Anterior cingulate cortex (tissue), 58 donors: Measurements from ENCODE around the gene CCDC80.
"Not testable (repeated sequence)": the region's sequence is repeated elsewhere in the genome, so short reads cannot be mapped to it uniquely, and the experiment has no call there.

ENCODE experiments used
- DNase-seq, 58 donors: peaks; one replicate each; lab custom pipeline; 2025; lab: John Stamatoyannopoulos, UW

Gene CCDC80

GRCh38 chr3:112665009-112665408 lies 24.1 kb upstream of the CCDC80 start:
- not testable (repeated sequence) for DNase-seq

GRCh38 chr3:112656043-112656442 lies 15.1 kb upstream of the CCDC80 start:
- DNase-seq: no peak

- no peak for DNase-seq
Observed at GRCh38 chr3:112654979-112655378, 14.0 kb upstream of the CCDC80 start.

GRCh38 chr3:112654492-112654891 lies 13.5 kb upstream of the CCDC80 start:
- no peak for DNase-seq

GRCh38 chr3:112653881-112654300 lies 12.9 kb upstream of the CCDC80 start:
- DNase-seq: no peak

GRCh38 chr3:112653209-112653871 lies 12.4 kb upstream of the CCDC80 start:
- no peak for DNase-seq

GRCh38 chr3:112651516-112651915 lies 10.6 kb upstream of the CCDC80 start:
- DNase-seq: no peak

GRCh38 chr3:112651071-112651470 lies 10.1 kb upstream of the CCDC80 start:
- DNase-seq: no peak

GRCh38 chr3:112650482-112650881 lies 9.5 kb upstream of the CCDC80 start:
- no peak for DNase-seq

GRCh38 chr3:112649478-112649735 lies 8.5 kb upstream of the CCDC80 start:
- no peak for DNase-seq

- no peak for DNase-seq
Observed at GRCh38 chr3:112647122-112647521, 6.2 kb upstream of the CCDC80 start.

- DNase-seq: no peak
Observed at GRCh38 chr3:112646623-112647022, 5.7 kb upstream of the CCDC80 start.

GRCh38 chr3:112644453-112644852 lies 3.5 kb upstream of the CCDC80 start:
- DNase-seq: no peak

GRCh38 chr3:112643621-112644240 lies 2.8 kb upstream of the CCDC80 start:
- DNase-seq: no peak

- peak in 54 of 58 donors; percentile 4 to 86 (median 64) for DNase-seq
Observed at GRCh38 chr3:112642912-112643506, 2.1 kb upstream of the CCDC80 start.

GRCh38 chr3:112640276-112640929 lies 540 bp downstream of the CCDC80 start:
- no peak for DNase-seq

GRCh38 chr3:112639455-112640225 lies 1.3 kb downstream of the CCDC80 start:
- DNase-seq: peak in 1 of 58 donors; percentile 3

GRCh38 chr3:112638327-112639020 lies 2.5 kb downstream of the CCDC80 start:
- DNase-seq: peak in 17 of 58 donors; percentile 5 to 55 (median 30)

- no peak for DNase-seq
Observed at GRCh38 chr3:112637700-112638099, 3.2 kb downstream of the CCDC80 start.

- no peak for DNase-seq
Observed at GRCh38 chr3:112635674-112636073, 5.3 kb downstream of the CCDC80 start.
